Activated CD4-positive, alpha-beta T cell treated with anti-CD3 and anti-CD28 coated beads, Interleukin-2, amount 10 ng/mL, durations not matched to agents 7 days and 5 days (primary cell): Measurements from ENCODE around the gene SFXN3. TPM values are rescaled to one million over a fixed set of nuclear protein-coding genes. Genes with fewer than 3 reads are reported as not detected.
A peak's percentile ranks its signal among the peaks of the same experiment; 100 is the strongest.

ENCODE experiments used
- CTCF ChIA-PET: fragments of 350-600 bp; sonication (Branson Sonifier 250); formaldehyde crosslinking; loops from one replicate; lab custom pipeline; 2021; ENCODE audit warnings: antibody characterized with exemption; lab: Charles Lee
- POLR2A ChIA-PET: fragments of 350-600 bp; sonication (Branson Sonifier 250); formaldehyde crosslinking; loops from one replicate; lab custom pipeline; 2021; ENCODE audit warnings: antibody characterized with exemption; lab: Charles Lee
- DNase-seq: peaks from one replicate; pipeline ENCODE4 v3.0.0-alpha.2; 2020
- H3K27ac Mint-ChIP-seq: one replicate; pipeline ENCODE4 v1.8.0; 2021; ENCODE audit warnings: mild to moderate bottlenecking, moderate library complexity, mixed read lengths
- H3K27me3 Mint-ChIP-seq: one replicate; pipeline ENCODE4 v1.8.0; 2021; ENCODE audit warnings: mixed read lengths
- H3K36me3 Mint-ChIP-seq: one replicate; pipeline ENCODE4 v1.8.0; 2021; ENCODE audit warnings: low read depth, mixed read lengths
- H3K4me1 Mint-ChIP-seq: one replicate; pipeline ENCODE4 v1.8.0; 2021; ENCODE audit warnings: mixed read lengths
- H3K4me3 Mint-ChIP-seq: one replicate; pipeline ENCODE4 v1.8.0; 2021; ENCODE audit warnings: mild to moderate bottlenecking, moderate library complexity, mixed read lengths
- H3K9me3 Mint-ChIP-seq: one replicate; pipeline ENCODE4 v1.8.0; 2021; ENCODE audit warnings: mixed read lengths
- total RNA-seq, 2 experiments: library from RNA; stranded (reverse); gene quantifications; one replicate each; pipeline ENCODE4 v1.2.3, GENCODE V29; 2021

The SFXN3 gene
- total RNA-seq, 2 experiments from 2014 or later = 39.5 to 43.5 TPM

DNA sequence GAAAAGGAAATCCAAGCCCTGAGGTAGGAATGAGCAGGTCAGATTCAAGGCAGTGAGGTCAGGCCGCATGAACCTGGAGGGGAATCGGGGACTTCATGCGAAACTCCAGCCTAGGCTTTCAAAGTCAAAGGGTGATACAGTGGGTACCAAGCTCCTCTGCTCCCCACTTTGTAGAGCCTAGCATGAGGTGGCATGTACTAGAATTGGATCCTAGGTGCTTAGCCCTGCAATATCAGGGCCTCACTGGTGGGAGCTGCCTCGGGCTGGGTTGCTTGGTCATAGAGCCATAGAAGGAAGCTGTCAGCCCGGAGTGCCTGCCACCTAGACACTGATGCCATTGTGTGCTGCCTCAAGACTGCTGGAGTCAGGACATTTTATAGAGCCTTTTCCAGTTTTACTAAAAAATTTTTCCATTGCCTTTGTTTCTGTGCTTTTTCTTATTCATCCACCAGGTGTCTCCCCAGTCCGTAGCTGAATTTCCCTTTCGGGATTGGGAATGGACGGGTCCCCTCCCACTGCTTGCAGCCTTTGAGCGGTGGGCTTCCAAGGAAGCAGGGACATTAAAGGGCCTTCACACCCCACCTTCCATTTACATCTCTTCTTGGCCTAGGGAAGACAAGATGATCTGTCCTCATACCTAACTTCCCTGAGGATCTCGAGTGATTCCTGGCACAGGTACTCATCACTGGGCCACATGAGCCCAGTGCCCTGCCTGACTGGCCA, 36.9 kb upstream of the SFXN3 start:
- no peaks in the 10 kb centered on the region for H3K27me3 Mint-ChIP-seq
- POLR2A ChIA-PET = no interaction called here
- peaks cover 29% of the 10 kb centered on the region for H3K4me1 Mint-ChIP-seq
- no peak overlapping the region for H3K4me3 Mint-ChIP-seq
- peak overlapping the region; percentile 66 for H3K27ac Mint-ChIP-seq
- peaks cover 16% of the 10 kb centered on the region for H3K36me3 Mint-ChIP-seq
- DNase-seq = no peak
- CTCF ChIA-PET = interaction anchor here (0.8 kb wide), 1 partner anchor 82 kb away, joined by 3 read pairs; the partner anchor contains the start of gene SLF2
- no peaks in the 10 kb centered on the region for H3K9me3 Mint-ChIP-seq

- Mint-ChIP-seq H3K9me3 (no peaks in the 10 kb centered on the region), H3K4me3 (no peak overlapping the region), H3K4me1 (peaks cover 28% of the 10 kb centered on the region), H3K36me3 (peaks cover 14% of the 10 kb centered on the region), H3K27ac (no peak overlapping the region), H3K27me3 (no peaks in the 10 kb centered on the region)
- ChIA-PET POLR2A (no interaction called here), CTCF (interaction anchor here (1.5 to 12.7 kb wide), 2 partner anchors 21 to 32 kb away, joined by 3 to 111 read pairs; no protein-coding TSS in a partner anchor)
- no peak for DNase-seq
Measured at GRCh38 chr10:100995181-100995580, 35.9 kb upstream of the SFXN3 start.

- Mint-ChIP-seq H3K4me3 (peak overlapping the region; percentile 80), H3K9me3 (no peaks in the 10 kb centered on the region), H3K27ac (peak overlapping the region; percentile 95), H3K27me3 (peaks cover 2% of the 10 kb centered on the region), H3K4me1 (peaks cover 27% of the 10 kb centered on the region), H3K36me3 (peaks cover 3% of the 10 kb centered on the region)
- DNase-seq = peak; percentile 43
- ChIA-PET POLR2A (no interaction called here), CTCF (interaction anchor here (0.8 to 12.7 kb wide), 13 partner anchors 8 to 64 kb away, joined by 3 to 111 read pairs (median 5); partner anchors contain the start of genes KAZALD1, PDZD7 and SFXN3)
Measured at GRCh38 chr10:100996678-100997359, 34.2 kb upstream of the SFXN3 start.

- DNase-seq = peak; percentile 69
- H3K27ac Mint-ChIP-seq = peak overlapping the region; percentile 95
- CTCF ChIA-PET = interaction anchor here (0.5 to 12.7 kb wide), 20 partner anchors 9 to 472 kb away, joined by 3 to 111 read pairs (median 4); partner anchors contain the start of genes KAZALD1, PDZD7, SFXN3 and SLF2
- POLR2A ChIA-PET = no interaction called here
- peaks cover 2% of the 10 kb centered on the region for H3K27me3 Mint-ChIP-seq
- no peaks in the 10 kb centered on the region for H3K9me3 Mint-ChIP-seq
- peak overlapping the region; percentile 80 for H3K4me3 Mint-ChIP-seq
- peaks cover 2% of the 10 kb centered on the region for H3K36me3 Mint-ChIP-seq
- H3K4me1 Mint-ChIP-seq = peaks cover 27% of the 10 kb centered on the region
Measured at GRCh38 chr10:100997360-100998182, 33.5 kb upstream of the SFXN3 start.

- Mint-ChIP-seq H3K9me3 (no peaks in the 10 kb centered on the region), H3K4me1 (peaks cover 27% of the 10 kb centered on the region), H3K4me3 (peak overlapping the region; percentile 80)
Measured at GRCh38 chr10:100998183-100998990, 32.6 kb upstream of the SFXN3 start.

DNA sequence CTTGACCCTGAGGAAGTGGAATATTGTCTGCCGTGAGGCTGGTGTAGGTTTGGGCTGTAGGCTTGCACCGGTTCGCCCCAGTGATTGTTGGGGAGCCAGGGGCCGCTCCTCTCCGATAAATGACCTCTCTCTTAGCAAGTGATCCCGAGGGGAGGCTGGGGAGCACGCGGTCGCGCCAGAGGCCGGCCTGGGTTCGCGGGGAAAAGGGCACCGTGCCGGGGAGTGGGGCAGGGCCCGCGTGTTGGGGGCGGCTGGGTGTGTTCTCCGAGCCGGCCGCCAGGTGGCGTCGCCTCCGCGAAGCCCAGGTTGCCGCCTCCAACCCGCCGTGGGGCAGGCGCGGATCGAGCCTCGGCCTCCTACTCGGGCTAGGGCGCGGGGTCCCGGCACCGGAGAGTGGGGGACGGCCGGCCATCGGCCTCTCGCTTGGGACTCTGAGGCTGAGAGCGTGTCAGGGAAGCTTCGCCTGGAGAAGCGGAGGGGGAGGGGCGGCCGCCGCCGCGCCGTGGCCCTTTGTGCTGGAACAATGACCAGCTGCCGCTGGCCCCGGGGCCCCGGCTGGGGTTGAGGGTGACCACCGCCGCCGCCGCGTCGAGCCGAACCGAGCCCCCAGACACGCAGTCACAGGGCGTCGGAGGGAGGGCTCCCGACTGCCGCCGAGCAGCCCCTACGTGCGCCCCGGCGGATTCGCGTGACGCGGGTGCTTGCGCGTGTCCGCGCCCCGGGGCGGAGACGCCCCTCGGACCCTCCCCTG, 31.9 kb upstream of the SFXN3 start:
- H3K4me1 Mint-ChIP-seq = peaks cover 27% of the 10 kb centered on the region
- POLR2A ChIA-PET = no interaction called here

More at GRCh38 chr10:100998183-100998990, 32.6 kb upstream of the SFXN3 start:
- Mint-ChIP-seq H3K27me3 (peaks cover 2% of the 10 kb centered on the region), H3K27ac (peak overlapping the region; percentile 88), H3K36me3 (peaks cover 2% of the 10 kb centered on the region)
- POLR2A ChIA-PET = no interaction called here
- DNase-seq = peak; percentile 65
- CTCF ChIA-PET = interaction anchor here (0.5 to 12.7 kb wide), 18 partner anchors 9 to 473 kb away, joined by 3 to 111 read pairs (median 4); partner anchors contain the start of genes PDZD7, SFXN3 and SLF2

GRCh38 chr10:100999742-101000126, 31.3 kb upstream of the SFXN3 start, which contains the start of gene LZTS2:
Gene LZTS2 (plus strand): TSS chr10:100999808. CDS start chr10:101002539, 2,731 bp downstream.
- ChIA-PET CTCF (interaction anchor here (0.7 to 12.7 kb wide), 10 partner anchors 8 to 52 kb away, joined by 3 to 111 read pairs (median 3); no protein-coding TSS in a partner anchor), POLR2A (no interaction called here)
- no peak for DNase-seq
- H3K27ac Mint-ChIP-seq = peak within 1 kb of the TSS; percentile 88
- H3K9me3 Mint-ChIP-seq = no peaks in the 10 kb centered on the region
- H3K36me3 Mint-ChIP-seq = peaks cover 2% of the 10 kb centered on the region
- peaks cover 27% of the 10 kb centered on the region for H3K4me1 Mint-ChIP-seq
- peak within 1 kb of the TSS; percentile 80 for H3K4me3 Mint-ChIP-seq
- peaks cover 2% of the 10 kb centered on the region for H3K27me3 Mint-ChIP-seq

More for the DNA sequence above, 31.9 kb upstream of the SFXN3 start:
- no peaks in the 10 kb centered on the region for H3K9me3 Mint-ChIP-seq
- H3K4me3 Mint-ChIP-seq = peak overlapping the region; percentile 80
- H3K27ac Mint-ChIP-seq = peak overlapping the region; percentile 88
- peak; percentile 73 for DNase-seq
- H3K27me3 Mint-ChIP-seq = peaks cover 2% of the 10 kb centered on the region
- peaks cover 2% of the 10 kb centered on the region for H3K36me3 Mint-ChIP-seq
- CTCF ChIA-PET = interaction anchor here (0.7 to 12.7 kb wide), 12 partner anchors 8 to 85 kb away, joined by 3 to 111 read pairs (median 3); partner anchors contain the start of genes PDZD7 and SFXN3

GRCh38 chr10:101000127-101000914, 30.7 kb upstream of the SFXN3 start:
- POLR2A ChIA-PET = no interaction called here
- Mint-ChIP-seq H3K4me3 (peak overlapping the region; percentile 54), H3K27ac (peak overlapping the region; percentile 68), H3K27me3 (peaks cover 2% of the 10 kb centered on the region), H3K9me3 (no peaks in the 10 kb centered on the region), H3K4me1 (peaks cover 26% of the 10 kb centered on the region), H3K36me3 (peaks cover 2% of the 10 kb centered on the region)
- CTCF ChIA-PET = interaction anchor here (0.9 to 12.7 kb wide), 6 partner anchors 10 to 52 kb away, joined by 3 to 111 read pairs (median 3); no protein-coding TSS in a partner anchor
- no peak for DNase-seq

- H3K4me3 Mint-ChIP-seq = peak overlapping the region; percentile 54
- peaks cover 20% of the 10 kb centered on the region for H3K4me1 Mint-ChIP-seq
- ChIA-PET CTCF (interaction anchor here (12.7 kb wide), 1 partner anchor 15 kb away, joined by 111 read pairs; no protein-coding TSS in a partner anchor), POLR2A (no interaction called here)
- peaks cover 2% of the 10 kb centered on the region for H3K36me3 Mint-ChIP-seq
- H3K27me3 Mint-ChIP-seq = peaks cover 2% of the 10 kb centered on the region
- no peak for DNase-seq
- no peaks in the 10 kb centered on the region for H3K9me3 Mint-ChIP-seq
- H3K27ac Mint-ChIP-seq = peak overlapping the region; percentile 27
Measured at GRCh38 chr10:101000915-101001658, 29.9 kb upstream of the SFXN3 start.

GRCh38 chr10:101001659-101002035, 29.4 kb upstream of the SFXN3 start:
- Mint-ChIP-seq H3K4me1 (peaks cover 15% of the 10 kb centered on the region), H3K9me3 (no peaks in the 10 kb centered on the region), H3K27me3 (peaks cover 2% of the 10 kb centered on the region), H3K36me3 (peaks cover 2% of the 10 kb centered on the region), H3K4me3 (no peak overlapping the region), H3K27ac (no peak overlapping the region)
- DNase-seq = no peak
- ChIA-PET CTCF (interaction anchor here (1.4 to 12.7 kb wide), 2 partner anchors 15 to 40 kb away, joined by 4 to 111 read pairs; no protein-coding TSS in a partner anchor), POLR2A (no interaction called here)
